ENCODE measurements around the gene SLC22A13.

Gene SLC22A13

GRCh38 chr3:38306941-38307340 is 41.3 kb downstream of the SLC22A13 start:
- Mint-ChIP-seq H3K27me3 (no peaks in the 10 kb centered on the region), H3K4me1 (ENCODE audit: low read depth) (no peaks in the 10 kb centered on the region), H3K27ac (no peak overlapping the region), H3K4me3 (no peak overlapping the region), H3K36me3 (ENCODE audit: low read depth) (no peaks in the 10 kb centered on the region), H3K9me3 (no peaks in the 10 kb centered on the region)
- DNase-seq, result no peak

- no peaks in the 10 kb centered on the region for H3K4me1 Mint-ChIP-seq (ENCODE audit: low read depth)
- no peak overlapping the region for H3K4me3 Mint-ChIP-seq
- no peaks in the 10 kb centered on the region for H3K27me3 Mint-ChIP-seq
- H3K9me3 Mint-ChIP-seq, result no peaks in the 10 kb centered on the region
- H3K36me3 Mint-ChIP-seq (ENCODE audit: low read depth), result no peaks in the 10 kb centered on the region
- H3K27ac Mint-ChIP-seq, result no peak overlapping the region
- no peak for DNase-seq
Observed at GRCh38 chr3:38307599-38307998, 42.0 kb downstream of the SLC22A13 start.

DNA sequence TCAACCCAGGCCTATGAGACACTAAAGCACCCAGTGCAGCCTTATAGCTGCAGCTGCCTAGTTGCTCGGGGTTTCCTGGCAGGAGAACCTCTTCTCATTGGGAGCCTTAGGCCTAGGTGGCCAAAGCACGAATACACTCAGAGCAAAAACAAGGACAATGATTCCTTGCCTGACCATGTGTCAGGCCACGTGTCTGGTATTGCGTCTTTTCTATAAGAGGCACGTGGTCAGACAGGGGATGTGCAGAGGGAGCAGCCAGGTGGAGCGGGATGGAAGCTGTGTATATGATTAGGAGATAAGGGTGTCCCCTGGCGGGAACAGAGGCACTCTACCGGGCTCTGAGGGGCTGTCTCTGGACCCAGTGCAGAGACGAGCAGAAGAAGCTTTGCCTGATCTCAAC is 42.8 kb downstream of the SLC22A13 start:
- DNase-seq, result no peak
- H3K27me3 Mint-ChIP-seq, result no peaks in the 10 kb centered on the region
- no peaks in the 10 kb centered on the region for H3K36me3 Mint-ChIP-seq (ENCODE audit: low read depth)
- H3K4me3 Mint-ChIP-seq, result no peak overlapping the region
- H3K9me3 Mint-ChIP-seq, result no peaks in the 10 kb centered on the region
- no peaks in the 10 kb centered on the region for H3K4me1 Mint-ChIP-seq (ENCODE audit: low read depth)
- no peak overlapping the region for H3K27ac Mint-ChIP-seq

- no peaks in the 10 kb centered on the region for H3K36me3 Mint-ChIP-seq (ENCODE audit: low read depth)
- DNase-seq, result no peak
- H3K27me3 Mint-ChIP-seq, result no peaks in the 10 kb centered on the region
- H3K27ac Mint-ChIP-seq, result no peak overlapping the region
- no peak overlapping the region for H3K4me3 Mint-ChIP-seq
- no peaks in the 10 kb centered on the region for H3K9me3 Mint-ChIP-seq
- H3K4me1 Mint-ChIP-seq (ENCODE audit: low read depth), result no peaks in the 10 kb centered on the region
Observed at GRCh38 chr3:38311476-38311875, 45.9 kb downstream of the SLC22A13 start.

DNA sequence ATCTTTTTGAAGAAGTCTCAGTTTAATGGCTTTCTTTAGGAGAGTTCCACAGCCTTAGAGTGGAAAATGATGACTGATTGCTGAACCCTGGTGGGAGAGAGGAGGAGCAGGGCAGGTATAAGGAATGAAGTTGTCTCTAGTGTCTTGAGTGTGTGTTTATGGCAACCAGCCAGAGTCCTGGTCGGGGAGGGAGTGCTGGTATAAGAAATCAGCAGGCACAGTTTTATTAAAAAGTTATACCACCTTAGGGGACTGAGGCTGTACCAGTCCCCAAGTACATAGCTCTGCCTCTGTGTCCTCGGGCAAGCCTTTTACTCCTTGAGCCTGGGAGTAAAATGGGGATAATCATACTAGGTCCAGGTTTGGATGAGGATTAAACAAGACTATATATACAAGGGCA is 46.3 kb downstream of the SLC22A13 start:
- DNase-seq, result no peak
- Mint-ChIP-seq H3K36me3 (ENCODE audit: low read depth) (no peaks in the 10 kb centered on the region), H3K4me1 (ENCODE audit: low read depth) (no peaks in the 10 kb centered on the region), H3K27ac (no peak overlapping the region), H3K27me3 (no peaks in the 10 kb centered on the region), H3K9me3 (no peaks in the 10 kb centered on the region), H3K4me3 (no peak overlapping the region)

GRCh38 chr3:38312356-38312755 is 46.7 kb downstream of the SLC22A13 start:
- Mint-ChIP-seq H3K9me3 (no peaks in the 10 kb centered on the region), H3K4me3 (no peak overlapping the region), H3K36me3 (ENCODE audit: low read depth) (no peaks in the 10 kb centered on the region), H3K4me1 (ENCODE audit: low read depth) (no peaks in the 10 kb centered on the region), H3K27ac (no peak overlapping the region), H3K27me3 (no peaks in the 10 kb centered on the region)
- DNase-seq, result no peak

DNA sequence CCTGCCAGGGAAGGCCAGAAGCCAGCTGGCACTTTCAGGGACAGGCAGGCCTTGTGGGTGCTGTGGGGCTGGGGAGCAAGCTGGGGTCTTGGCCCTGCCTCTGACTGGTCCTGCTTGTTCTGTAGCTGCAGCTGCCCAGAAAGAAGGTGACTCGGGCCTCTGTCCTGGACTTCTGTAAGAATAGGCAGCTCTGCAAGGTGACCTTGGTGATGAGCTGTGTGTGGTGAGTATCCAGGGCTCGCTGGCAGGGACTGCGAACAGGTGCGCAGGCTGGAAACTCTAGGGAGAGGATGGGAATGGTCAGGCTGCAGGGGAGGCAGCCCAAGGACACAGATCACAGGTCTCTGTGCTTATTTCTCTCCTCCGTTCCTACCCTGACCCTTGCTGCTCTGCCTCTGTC is 47.7 kb downstream of the SLC22A13 start:
- H3K9me3 Mint-ChIP-seq, result no peaks in the 10 kb centered on the region
- no peak overlapping the region for H3K4me3 Mint-ChIP-seq
- no peak for DNase-seq
- H3K4me1 Mint-ChIP-seq (ENCODE audit: low read depth), result no peaks in the 10 kb centered on the region
- no peaks in the 10 kb centered on the region for H3K27me3 Mint-ChIP-seq
- no peak overlapping the region for H3K27ac Mint-ChIP-seq
- H3K36me3 Mint-ChIP-seq (ENCODE audit: low read depth), result no peaks in the 10 kb centered on the region

DNA sequence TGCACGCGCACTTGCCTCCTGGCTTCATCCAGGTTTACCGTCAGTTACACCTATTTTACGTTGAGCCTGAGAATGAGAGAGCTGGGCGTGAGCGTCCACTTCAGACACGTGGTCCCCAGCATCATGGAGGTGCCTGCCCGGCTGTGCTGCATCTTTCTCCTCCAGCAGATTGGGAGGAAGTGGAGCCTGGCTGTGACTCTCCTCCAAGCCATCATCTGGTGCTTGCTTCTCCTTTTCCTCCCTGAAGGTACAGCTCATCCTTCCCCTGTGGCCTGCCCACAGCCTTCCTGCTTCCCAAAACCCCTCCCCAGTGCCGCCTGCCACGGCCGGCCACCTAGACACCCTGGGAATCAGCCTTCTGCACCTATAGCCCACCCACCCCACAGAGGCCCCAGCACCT is 48.1 kb downstream of the SLC22A13 start:
- DNase-seq, result no peak
- no peaks in the 10 kb centered on the region for H3K9me3 Mint-ChIP-seq

DNA sequence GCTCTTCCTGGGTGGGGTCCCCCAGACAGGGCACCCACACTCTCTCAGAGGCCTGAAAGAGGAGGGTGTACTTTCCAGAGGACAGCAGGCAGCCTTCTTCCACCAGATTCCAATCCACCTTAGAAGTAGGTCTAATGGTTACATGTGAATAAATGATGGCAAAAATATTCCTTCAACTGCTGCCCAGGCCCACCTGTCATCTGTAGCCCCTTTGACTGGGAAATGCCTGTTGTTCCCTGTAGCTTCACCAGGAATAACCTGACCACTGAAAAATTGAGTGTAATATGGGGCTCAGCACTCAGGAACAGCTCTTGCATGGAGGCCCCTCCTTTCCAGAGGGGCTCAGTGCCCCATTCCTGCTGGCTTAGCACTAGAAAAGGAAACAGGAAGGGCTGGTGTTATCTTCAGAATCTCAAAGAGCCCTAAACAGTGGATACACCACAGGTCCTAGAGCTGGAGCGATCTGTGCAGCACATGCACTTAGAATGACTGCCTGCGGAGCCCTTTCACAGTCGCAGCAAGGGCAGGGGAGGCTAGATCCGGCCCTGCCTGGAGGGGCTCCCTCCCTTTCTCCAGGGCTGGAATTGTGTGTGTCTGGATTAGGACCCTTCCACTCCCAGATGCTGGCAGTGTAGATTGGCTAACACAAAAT is 48.6 kb downstream of the SLC22A13 start:
- Mint-ChIP-seq H3K27ac (no peak overlapping the region), H3K36me3 (ENCODE audit: low read depth) (no peaks in the 10 kb centered on the region), H3K9me3 (no peaks in the 10 kb centered on the region), H3K4me1 (ENCODE audit: low read depth) (no peaks in the 10 kb centered on the region), H3K27me3 (no peaks in the 10 kb centered on the region), H3K4me3 (no peak overlapping the region)
- no peak for DNase-seq

More for the DNA sequence above, 48.1 kb downstream of the SLC22A13 start:
- Mint-ChIP-seq H3K27ac (no peak overlapping the region), H3K4me3 (no peak overlapping the region), H3K27me3 (no peaks in the 10 kb centered on the region), H3K4me1 (ENCODE audit: low read depth) (no peaks in the 10 kb centered on the region), H3K36me3 (ENCODE audit: low read depth) (no peaks in the 10 kb centered on the region)

- Mint-ChIP-seq H3K36me3 (ENCODE audit: low read depth) (no peaks in the 10 kb centered on the region), H3K4me1 (ENCODE audit: low read depth) (no peaks in the 10 kb centered on the region), H3K27ac (no peak overlapping the region), H3K4me3 (no peak overlapping the region), H3K9me3 (no peaks in the 10 kb centered on the region), H3K27me3 (no peaks in the 10 kb centered on the region)
- DNase-seq, result no peak
Observed at GRCh38 chr3:38314764-38315487, 49.3 kb downstream of the SLC22A13 start.

GRCh38 chr3:38315488-38316230 is 50.0 kb downstream of the SLC22A13 start:
- Mint-ChIP-seq H3K36me3 (ENCODE audit: low read depth) (no peaks in the 10 kb centered on the region), H3K9me3 (no peaks in the 10 kb centered on the region), H3K4me3 (no peak overlapping the region), H3K27ac (no peak overlapping the region), H3K4me1 (ENCODE audit: low read depth) (no peaks in the 10 kb centered on the region), H3K27me3 (no peaks in the 10 kb centered on the region)
- no peak for DNase-seq

- Mint-ChIP-seq H3K4me3 (no peak overlapping the region), H3K27ac (no peak overlapping the region), H3K9me3 (peaks cover 2% of the 10 kb centered on the region), H3K36me3 (ENCODE audit: low read depth) (no peaks in the 10 kb centered on the region), H3K4me1 (ENCODE audit: low read depth) (no peaks in the 10 kb centered on the region), H3K27me3 (no peaks in the 10 kb centered on the region)
- DNase-seq, result no peak
Observed at GRCh38 chr3:38316356-38317191, 51.0 kb downstream of the SLC22A13 start.

- H3K4me3 Mint-ChIP-seq, result no peak overlapping the region
- no peaks in the 10 kb centered on the region for H3K36me3 Mint-ChIP-seq (ENCODE audit: low read depth)
- no peaks in the 10 kb centered on the region for H3K4me1 Mint-ChIP-seq (ENCODE audit: low read depth)
- peaks cover 2% of the 10 kb centered on the region for H3K9me3 Mint-ChIP-seq
- no peak overlapping the region for H3K27ac Mint-ChIP-seq
- H3K27me3 Mint-ChIP-seq, result no peaks in the 10 kb centered on the region
- no peak for DNase-seq
Observed at GRCh38 chr3:38317192-38317759, 51.7 kb downstream of the SLC22A13 start.

All from activated T-cell treated with anti-CD3 and anti-CD28 coated beads, Interleukin-2, amount 50 U/mL, for 24 hours (primary cell).